KOPT-K1 (cell line): ENCODE measurements around the gene SLC25A2.
A peak's percentile ranks its signal among the peaks of the same experiment; 100 is the strongest.
"Not testable (repeated sequence)": the region's sequence is repeated elsewhere in the genome, so short reads cannot be mapped to it uniquely, and the experiment has no call there.

Experiments used
- H3K27ac ChIP-seq: fragments of 200-600 bp; sonication (generic); 2 replicates; pipeline ENCODE4 v1.5.1; 2016; ENCODE audit warnings: antibody characterized with exemption, mild to moderate bottlenecking, low read depth, low read length; ENCODE audit not compliant: poor library complexity, severe bottlenecking
- H3K36me3 ChIP-seq: fragments of 200-600 bp; sonication (generic); 2 replicates; pipeline ENCODE4 v1.5.1; 2017; ENCODE audit warnings: antibody characterized with exemption, mild to moderate bottlenecking, low read length, moderate library complexity; ENCODE audit not compliant: insufficient read depth
- H3K9me3 ChIP-seq: fragments of 200-600 bp; sonication (generic); 2 replicates; pipeline ENCODE4 v1.5.1; 2017; ENCODE audit warnings: antibody characterized with exemption, low read length, mild to moderate bottlenecking; ENCODE audit not compliant: insufficient read depth, poor library complexity, severe bottlenecking

Gene SLC25A2

DNA sequence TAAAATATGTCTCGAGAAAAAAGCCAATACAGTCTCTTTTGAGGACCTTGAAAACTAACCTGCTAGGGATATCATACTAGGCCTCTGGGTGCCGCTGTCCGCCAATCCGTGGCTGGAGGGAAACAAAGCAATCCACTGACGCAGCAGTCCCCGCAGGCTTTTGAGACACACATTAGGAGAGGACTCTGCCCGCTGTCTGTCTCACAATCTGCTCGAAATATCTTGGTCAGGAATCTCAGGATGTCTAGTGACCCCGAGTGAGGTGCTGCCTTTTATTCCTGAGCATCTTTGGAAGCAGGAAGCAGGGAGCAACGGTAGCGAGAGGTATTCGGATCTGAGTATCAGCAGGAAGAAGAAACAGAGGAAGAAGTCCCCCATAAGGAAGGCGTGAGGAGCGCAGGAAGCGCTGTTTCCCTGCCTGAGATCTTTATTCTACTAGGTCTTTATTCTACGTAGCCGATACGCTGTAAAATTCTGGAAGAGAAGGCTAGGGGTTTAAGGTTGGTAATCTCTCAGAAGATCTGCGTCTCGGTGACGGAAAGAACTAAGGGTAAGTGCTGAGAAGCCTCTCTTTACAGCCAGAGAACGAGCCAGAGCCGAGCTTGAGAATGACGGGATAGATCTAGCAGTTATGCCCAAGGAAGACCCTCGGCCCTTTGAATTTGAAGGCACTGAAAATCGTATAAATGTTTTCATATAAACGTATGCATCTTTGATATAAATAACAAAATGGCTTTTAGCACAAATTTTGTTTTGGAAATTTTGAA lies 22.4 kb upstream of the SLC25A2 start:
- no peak overlapping the region for H3K27ac ChIP-seq
- peaks cover 15% of the 10 kb centered on the region for H3K9me3 ChIP-seq
- no peaks in the 10 kb centered on the region for H3K36me3 ChIP-seq

DNA sequence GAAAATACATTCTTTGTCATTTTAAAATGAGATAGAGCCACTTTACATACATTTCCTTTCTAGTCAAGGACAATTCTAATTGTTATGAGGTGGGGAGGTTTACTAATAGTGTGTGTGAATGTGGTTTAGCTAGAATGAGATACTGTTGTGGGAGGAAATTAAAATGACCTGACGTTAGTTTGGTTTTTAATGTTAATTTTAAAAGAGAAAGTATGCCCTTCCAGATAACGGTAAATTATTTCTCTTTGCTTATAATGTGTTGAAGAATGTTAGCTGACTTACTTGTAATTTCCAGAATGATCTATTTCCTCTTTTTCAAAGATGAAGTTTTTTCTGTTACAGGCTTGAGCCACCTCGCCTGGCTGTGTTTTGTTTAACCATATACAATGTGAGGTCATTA lies 18.4 kb upstream of the SLC25A2 start:
- H3K27ac ChIP-seq: no peak overlapping the region

DNA sequence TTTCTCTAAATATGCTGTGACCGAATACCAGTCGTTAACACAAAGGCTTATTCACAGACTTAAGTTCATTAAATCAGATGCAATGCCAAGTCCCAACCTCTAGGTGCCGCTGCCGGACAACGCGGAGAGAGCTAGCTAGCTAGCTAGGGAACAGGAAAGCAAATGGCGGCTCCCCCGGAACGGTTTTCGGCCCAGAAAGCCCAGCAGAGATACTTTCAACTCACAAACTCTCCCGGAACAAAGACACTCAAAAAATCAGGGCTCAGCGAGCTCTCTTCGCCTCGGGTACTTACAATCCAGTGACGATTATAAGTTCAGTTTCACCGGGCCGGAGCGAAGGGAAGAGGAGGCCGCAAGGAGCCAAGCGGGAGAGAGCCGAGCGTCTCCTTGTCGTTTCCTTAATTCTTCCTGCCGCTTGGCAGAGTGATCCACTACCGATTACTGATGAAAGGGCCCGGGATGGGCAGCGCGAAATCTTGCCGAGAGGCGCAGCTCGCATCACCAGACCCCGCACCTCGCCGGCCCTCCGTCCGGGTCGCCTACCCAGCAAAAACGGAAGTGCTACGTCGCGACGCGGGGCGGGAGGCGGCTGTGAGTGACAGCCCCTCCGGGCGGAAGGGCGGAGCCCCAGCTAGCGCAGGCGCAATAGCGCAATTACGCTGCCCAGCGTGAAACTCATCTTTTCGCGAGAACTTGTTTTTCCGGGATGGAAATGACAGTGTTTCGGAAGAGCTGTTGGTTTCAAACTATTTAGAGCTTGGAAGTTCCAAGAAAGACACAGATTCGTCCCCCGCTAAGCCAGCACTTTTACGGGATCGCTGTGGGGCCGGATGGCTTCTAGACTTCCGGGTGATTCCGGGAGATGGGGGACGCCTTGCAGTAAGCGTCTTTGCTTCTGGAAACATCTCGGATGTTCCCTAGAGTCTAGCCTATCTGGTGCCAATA lies 16.6 kb upstream of the SLC25A2 start, which contains the start of gene TAF7:
Gene TAF7 (minus strand): TSS at position 560 of the 945 bp plus-strand sequence. CDS start 740 bp downstream, outside the sequence.
- Histone ChIP-seq H3K9me3 (peaks cover 67% of the 10 kb centered on the region), H3K36me3 (peaks cover 43% of the 10 kb centered on the region), H3K27ac (peak within 1 kb of the TSS; percentile 89)

More for the DNA sequence above, 18.4 kb upstream of the SLC25A2 start:
- Histone ChIP-seq H3K9me3 (peaks cover 49% of the 10 kb centered on the region), H3K36me3 (peaks cover 25% of the 10 kb centered on the region)

DNA sequence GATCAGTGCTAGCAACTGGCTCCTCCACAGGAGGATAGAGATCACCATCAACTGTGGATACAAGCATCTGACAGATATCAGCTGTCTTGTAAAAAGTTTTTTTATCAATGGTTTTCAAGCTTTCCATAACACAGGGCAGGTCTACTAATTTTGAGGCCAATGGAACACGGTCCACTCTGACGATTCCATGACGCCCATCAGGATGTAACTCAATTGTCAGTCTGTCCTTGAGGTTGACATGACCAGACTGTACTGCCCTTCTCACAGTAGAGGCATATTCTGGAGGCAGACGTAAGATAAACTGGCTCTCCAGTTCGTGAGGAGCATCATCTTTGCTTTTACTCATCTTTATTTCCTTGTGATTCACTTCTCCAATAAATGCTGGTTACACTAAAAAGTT lies 15.8 kb upstream of the SLC25A2 start:
- Histone ChIP-seq H3K27ac (peak overlapping the region; percentile 89), H3K9me3 (peaks cover 75% of the 10 kb centered on the region), H3K36me3 (peaks cover 51% of the 10 kb centered on the region)

DNA sequence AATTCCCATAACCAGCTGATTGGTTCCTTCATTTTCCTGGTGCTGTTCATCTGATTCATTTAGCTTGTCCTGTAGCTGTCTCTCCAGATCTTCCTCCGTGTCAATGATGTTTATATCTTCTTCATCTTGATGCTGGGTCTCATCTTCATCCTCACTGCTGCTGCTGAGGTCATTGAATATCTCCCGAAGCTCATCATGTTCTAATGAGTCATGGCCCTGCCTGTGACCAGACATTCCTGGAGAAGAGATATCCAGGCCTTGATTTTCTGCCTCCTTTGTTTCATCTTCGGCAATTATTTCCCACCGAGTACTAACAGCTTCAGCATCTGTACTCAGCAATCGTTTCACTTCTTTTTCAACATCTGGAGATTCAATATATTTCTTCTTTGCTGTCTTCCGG lies 15.4 kb upstream of the SLC25A2 start:
- Histone ChIP-seq H3K9me3 (peaks cover 80% of the 10 kb centered on the region), H3K27ac (no peak overlapping the region), H3K36me3 (peaks cover 54% of the 10 kb centered on the region)

DNA sequence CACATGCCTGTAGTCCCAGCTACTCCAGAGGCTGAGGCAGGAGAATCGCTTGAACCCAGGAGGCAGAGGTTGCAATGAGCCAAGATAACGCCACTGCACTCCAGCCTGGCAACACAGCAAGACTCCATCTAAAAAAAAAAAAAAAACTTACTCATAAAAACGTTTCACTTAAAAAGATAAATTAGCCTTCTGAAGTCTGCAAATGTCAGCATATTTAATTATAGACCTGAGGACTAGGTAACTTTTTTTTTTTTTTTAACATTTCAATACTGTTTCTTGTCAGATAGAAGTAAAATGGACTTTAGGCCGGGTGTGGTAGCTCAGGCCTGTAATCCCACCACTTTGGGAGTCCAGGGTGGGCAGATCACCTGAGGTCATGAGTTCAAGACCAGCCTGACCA lies 13.1 kb upstream of the SLC25A2 start:
- H3K27ac ChIP-seq: not testable (repeated sequence)
- Histone ChIP-seq H3K9me3 (peaks cover 94% of the 10 kb centered on the region), H3K36me3 (peaks cover 64% of the 10 kb centered on the region)

DNA sequence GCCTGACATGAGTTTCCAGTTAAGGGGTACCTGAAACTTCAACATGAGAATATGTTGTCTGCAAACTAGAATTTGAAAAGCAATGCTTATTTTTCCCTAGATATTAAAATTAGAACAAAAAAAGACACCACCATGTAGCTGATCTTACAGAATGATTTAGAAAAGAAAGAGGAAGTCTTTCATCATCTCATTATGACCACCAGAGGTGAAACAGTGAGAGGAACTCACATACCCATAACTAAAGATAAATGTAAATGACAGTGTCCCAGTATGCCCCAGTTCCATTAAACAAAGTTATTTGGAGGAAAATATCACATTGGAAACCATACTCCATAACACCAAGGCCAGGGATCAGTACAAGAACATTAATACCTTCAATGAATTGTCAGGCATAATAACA lies 9.9 kb upstream of the SLC25A2 start:
- Histone ChIP-seq H3K9me3 (peaks cover 87% of the 10 kb centered on the region), H3K27ac (no peak overlapping the region), H3K36me3 (peaks cover 57% of the 10 kb centered on the region)

DNA sequence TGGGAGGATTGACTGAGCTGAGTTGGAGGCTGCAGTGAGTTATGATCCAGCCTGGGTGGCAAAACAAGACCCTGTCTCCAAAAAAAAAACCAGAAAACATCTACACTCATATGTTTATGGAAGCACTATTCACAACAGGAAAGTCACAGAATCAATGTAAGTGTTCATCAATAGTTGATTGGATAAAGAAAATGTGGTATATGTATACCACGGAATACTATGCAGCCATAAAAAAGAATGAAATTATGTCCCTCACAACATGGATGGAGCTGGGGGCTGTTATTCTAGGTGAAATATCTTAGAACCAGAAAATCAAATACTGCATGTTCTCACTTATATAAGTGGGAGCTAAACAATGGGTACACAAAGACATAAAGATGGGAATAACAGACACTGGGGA lies 2.8 kb upstream of the SLC25A2 start:
- Histone ChIP-seq H3K36me3 (peaks cover 4% of the 10 kb centered on the region; the same call in 1 of the 2 replicates), H3K9me3 (peaks cover 76% of the 10 kb centered on the region), H3K27ac (no peak overlapping the region)

DNA sequence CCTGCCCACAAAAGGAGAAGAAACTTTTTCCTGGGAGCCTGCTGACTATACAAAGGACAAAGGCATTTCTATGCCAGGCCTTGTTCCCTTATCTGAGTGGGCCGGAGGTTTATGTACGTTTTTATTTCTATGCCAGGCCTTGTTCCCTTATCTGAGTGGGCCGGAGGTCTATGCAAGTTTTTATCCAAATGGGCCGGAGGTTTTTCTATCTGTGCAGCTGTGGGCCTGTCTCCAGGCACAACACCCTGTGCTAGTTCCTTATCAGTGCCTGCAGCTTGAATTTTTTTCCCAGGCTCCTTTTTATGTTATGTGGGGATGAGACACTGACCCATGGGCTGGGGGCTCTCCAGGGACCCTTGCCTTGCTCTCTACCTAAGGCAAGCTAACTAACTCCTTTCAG lies 5.5 kb downstream of the SLC25A2 start:
- peaks cover 47% of the 10 kb centered on the region for H3K9me3 ChIP-seq
- H3K36me3 ChIP-seq: no peaks in the 10 kb centered on the region
- H3K27ac ChIP-seq: no peak overlapping the region

DNA sequence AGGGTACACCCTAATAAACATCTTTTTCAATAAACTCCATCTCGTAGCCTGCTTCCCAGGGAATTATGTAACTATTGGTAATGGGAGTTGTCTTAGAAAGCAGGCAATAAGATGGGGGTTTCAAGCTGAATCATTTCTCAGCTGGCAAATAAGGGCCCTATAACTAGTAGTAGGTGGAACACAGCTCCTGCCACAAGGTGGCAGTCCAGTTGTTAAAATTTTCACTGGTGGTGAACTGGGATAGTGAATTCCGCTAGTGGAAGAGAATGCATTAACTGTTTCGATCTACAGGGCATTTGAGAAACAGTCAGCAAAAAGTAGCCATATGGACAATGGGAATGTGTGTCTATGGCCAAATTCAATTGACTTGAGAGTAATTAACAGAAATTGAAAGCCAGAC lies 30.9 kb downstream of the SLC25A2 start:
- H3K36me3 ChIP-seq: no peaks in the 10 kb centered on the region
- peaks cover 38% of the 10 kb centered on the region for H3K9me3 ChIP-seq
- H3K27ac ChIP-seq: no peak overlapping the region

DNA sequence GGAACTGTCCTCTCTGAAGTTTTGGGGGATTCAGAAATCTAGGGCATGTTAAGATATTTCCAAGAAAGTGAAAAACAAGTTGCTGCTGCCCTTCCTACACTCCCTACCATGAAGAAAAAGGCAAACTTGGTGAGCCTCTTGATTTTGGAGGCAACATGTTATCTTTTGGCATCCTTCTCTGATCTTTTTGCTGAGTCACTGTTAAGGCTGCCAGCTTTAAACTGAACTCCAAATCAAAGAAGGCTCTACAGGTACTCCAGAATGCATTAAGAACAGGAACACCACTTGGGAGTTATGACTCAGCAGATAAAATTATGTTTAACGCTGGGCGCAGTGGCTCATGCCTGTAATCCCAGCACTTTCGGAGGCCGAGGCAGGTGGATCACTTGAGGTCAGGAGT lies 34.7 kb downstream of the SLC25A2 start:
- no peaks in the 10 kb centered on the region for H3K36me3 ChIP-seq
- no peak overlapping the region for H3K27ac ChIP-seq
- peaks cover 64% of the 10 kb centered on the region for H3K9me3 ChIP-seq

DNA sequence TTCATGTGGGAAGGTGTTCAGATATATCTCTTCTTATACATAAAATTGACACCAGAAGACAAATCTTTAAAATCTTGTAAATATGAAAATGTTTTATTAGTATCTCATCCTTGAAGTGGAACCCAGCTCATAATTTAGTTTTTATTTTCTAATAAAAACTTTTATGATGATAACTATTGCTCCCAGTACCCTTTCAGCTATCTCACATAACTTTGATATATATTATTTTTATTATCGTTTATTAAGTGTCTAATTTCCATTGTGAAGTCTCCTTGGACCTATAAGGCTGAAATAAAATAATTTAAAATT lies 42.7 kb downstream of the SLC25A2 start:
- H3K27ac ChIP-seq: no peak overlapping the region
- H3K9me3 ChIP-seq: peaks cover 96% of the 10 kb centered on the region

DNA sequence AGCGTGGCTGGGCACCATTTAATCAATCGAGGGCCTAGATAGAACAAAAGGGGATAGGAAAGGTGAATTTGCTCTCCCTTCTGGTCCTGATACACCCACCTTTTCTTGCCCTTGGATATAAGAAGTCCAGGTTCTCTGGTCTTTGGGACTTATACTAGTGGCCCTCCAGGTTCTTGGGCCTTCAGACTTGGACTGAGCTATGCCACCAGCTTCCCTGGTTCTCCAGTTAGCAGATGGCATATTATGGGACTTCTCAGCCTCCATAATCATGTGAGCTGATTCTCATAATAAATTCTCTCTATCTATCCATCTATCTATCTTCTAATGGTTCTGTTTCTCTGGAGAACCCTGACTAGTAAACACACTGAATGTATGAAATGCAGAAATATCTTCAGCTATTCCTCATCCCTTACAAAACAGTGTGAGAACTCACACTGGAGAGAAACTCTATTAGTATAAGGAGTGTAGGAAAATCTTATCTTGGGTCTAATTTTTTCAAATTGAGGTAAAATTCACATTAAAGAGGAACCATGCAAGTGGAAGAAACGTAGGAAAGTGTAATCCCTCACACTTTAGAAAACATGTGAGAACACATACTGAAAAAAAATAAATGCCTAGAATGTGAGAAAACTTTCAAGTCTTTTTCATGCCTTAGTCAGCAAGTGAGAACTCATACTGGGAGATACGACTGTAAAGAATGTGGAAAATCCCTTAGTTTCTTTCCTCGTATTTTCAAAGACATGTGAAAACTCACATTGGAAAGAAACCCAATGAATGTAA lies 43.2 kb downstream of the SLC25A2 start:
- Histone ChIP-seq H3K27ac (no peak overlapping the region), H3K36me3 (no peaks in the 10 kb centered on the region), H3K9me3 (peaks cover 94% of the 10 kb centered on the region)

More for the DNA sequence above, 42.7 kb downstream of the SLC25A2 start:
- H3K36me3 ChIP-seq: no peaks in the 10 kb centered on the region

DNA sequence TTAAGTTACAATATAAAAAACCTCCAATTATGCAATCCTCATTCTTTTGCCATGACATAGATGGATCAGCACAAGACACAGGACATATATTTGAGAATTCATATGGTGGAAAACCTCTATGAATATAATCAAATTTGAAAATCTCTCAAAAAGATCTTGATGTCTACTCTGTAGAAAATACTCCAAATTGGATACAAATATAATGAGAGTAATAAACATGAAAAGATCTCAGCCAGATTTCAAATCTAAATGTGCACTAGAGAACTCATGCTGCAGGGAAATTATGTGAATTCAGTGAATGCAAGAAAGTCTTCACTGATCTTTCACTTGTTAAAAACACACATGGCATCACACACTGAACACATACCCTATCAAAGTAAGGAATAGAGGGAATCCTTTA lies 44.9 kb downstream of the SLC25A2 start:
- Histone ChIP-seq H3K27ac (no peak overlapping the region), H3K36me3 (no peaks in the 10 kb centered on the region), H3K9me3 (peaks cover 86% of the 10 kb centered on the region)

DNA sequence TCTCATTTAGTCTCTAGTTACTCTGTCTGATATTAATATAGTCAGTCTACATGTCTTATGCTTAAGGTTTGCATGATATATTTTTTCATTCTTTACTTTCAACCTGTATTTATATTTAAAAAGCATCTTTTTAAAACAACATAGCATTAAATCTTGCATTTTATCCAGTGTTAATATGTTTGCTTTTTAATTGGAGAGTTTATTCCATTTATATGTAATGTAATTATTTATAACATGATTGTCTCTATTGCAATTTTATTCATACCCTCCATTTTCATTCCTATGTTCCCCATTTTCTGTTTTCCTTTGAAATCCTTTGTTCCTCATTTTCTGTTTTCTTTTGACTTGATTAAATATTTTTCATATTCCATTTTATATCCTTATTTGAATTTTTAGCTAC lies 45.4 kb downstream of the SLC25A2 start:
- Histone ChIP-seq H3K36me3 (no peaks in the 10 kb centered on the region), H3K9me3 (peaks cover 81% of the 10 kb centered on the region), H3K27ac (no peak overlapping the region)
